Measurements from ENCODE around the gene DEFB125. TPM values are rescaled to one million over a fixed set of nuclear protein-coding genes. Genes with fewer than 3 reads are reported as not detected.

Gene DEFB125
- total RNA-seq = not detected in 2 replicates
- not detected in 2 replicates for polyA plus RNA-seq

- no peak for DNase-seq (ENCODE audit: low read depth in 1 of 2, low spot score in 1 of 2)
- Histone ChIP-seq H3K36me3 (no peaks in the 10 kb centered on the region), H3K27ac (no peak within 1 kb of the TSS), H3K27me3 (no peaks in the 10 kb centered on the region), H3K9me3 (ENCODE audit: low read depth) (peaks cover 2% of the 10 kb centered on the region), H3K4me3 (no peak within 1 kb of the TSS), H3K4me1 (ENCODE audit: low read depth) (no peaks in the 10 kb centered on the region)
- TF ChIP-seq CTCF (IDR thresholded peaks at IDR 0.05; ENCODE audit: low read depth, low read length) = no peak
Measured at GRCh38 chr20:87401-87800, at the start of gene DEFB125. TSS of gene DEFB125 (plus strand) at chr20:87672. CDS start at chr20:87710, 38 bp downstream.

- Histone ChIP-seq H3K27ac (no peak overlapping the region), H3K4me1 (ENCODE audit: low read depth) (no peaks in the 10 kb centered on the region), H3K27me3 (no peaks in the 10 kb centered on the region), H3K36me3 (no peaks in the 10 kb centered on the region), H3K9me3 (ENCODE audit: low read depth) (no peaks in the 10 kb centered on the region), H3K4me3 (no peak overlapping the region)
- DNase-seq (ENCODE audit: low read depth in 1 of 2, low spot score in 1 of 2) = no peak
- no peak for TF ChIP-seq CTCF (IDR thresholded peaks at IDR 0.05; ENCODE audit: low read depth, low read length)
Measured at GRCh38 chr20:60035-60918, 27.2 kb upstream of the DEFB125 start.

GRCh38 chr20:61230-61629, 26.2 kb upstream of the DEFB125 start:
- Histone ChIP-seq H3K36me3 (no peaks in the 10 kb centered on the region), H3K9me3 (ENCODE audit: low read depth) (no peaks in the 10 kb centered on the region)

GRCh38 chr20:61757-62156, 25.7 kb upstream of the DEFB125 start:
- Histone ChIP-seq H3K4me3 (no peak overlapping the region), H3K27ac (no peak overlapping the region), H3K36me3 (no peaks in the 10 kb centered on the region), H3K27me3 (no peaks in the 10 kb centered on the region), H3K4me1 (ENCODE audit: low read depth) (no peaks in the 10 kb centered on the region), H3K9me3 (ENCODE audit: low read depth) (no peaks in the 10 kb centered on the region)
- no peak for DNase-seq (ENCODE audit: low read depth in 1 of 2, low spot score in 1 of 2)
- no peak for TF ChIP-seq CTCF (IDR thresholded peaks at IDR 0.05; ENCODE audit: low read depth, low read length)

More at GRCh38 chr20:61230-61629, 26.2 kb upstream of the DEFB125 start:
- H3K4me3 ChIP-seq = no peak overlapping the region
- no peak for DNase-seq (ENCODE audit: low read depth in 1 of 2, low spot score in 1 of 2)
- no peak for TF ChIP-seq CTCF (IDR thresholded peaks at IDR 0.05; ENCODE audit: low read depth, low read length)
- no peak overlapping the region for H3K27ac ChIP-seq
- H3K27me3 ChIP-seq = no peaks in the 10 kb centered on the region
- no peaks in the 10 kb centered on the region for H3K4me1 ChIP-seq (ENCODE audit: low read depth)

- Histone ChIP-seq H3K27me3 (no peaks in the 10 kb centered on the region), H3K9me3 (ENCODE audit: low read depth) (no peaks in the 10 kb centered on the region), H3K4me3 (no peak overlapping the region), H3K27ac (no peak overlapping the region), H3K4me1 (ENCODE audit: low read depth) (no peaks in the 10 kb centered on the region), H3K36me3 (no peaks in the 10 kb centered on the region)
- no peak for TF ChIP-seq CTCF (IDR thresholded peaks at IDR 0.05; ENCODE audit: low read depth, low read length)
- DNase-seq (ENCODE audit: low read depth in 1 of 2, low spot score in 1 of 2) = no peak
Measured at GRCh38 chr20:62487-62886, 25.0 kb upstream of the DEFB125 start.
